Kidney epithelial cell (primary cell): ENCODE measurements around the gene SELENOF. TPM values are rescaled to one million over a fixed set of nuclear protein-coding genes. Genes with fewer than 3 reads are reported as not detected.
"Not testable (repeated sequence)": the region's sequence is repeated elsewhere in the genome, so short reads cannot be mapped to it uniquely, and the experiment has no call there.

Experiments
- DNase-seq: peaks from one replicate; pipeline ENCODE4 v3.0.0-alpha.2; 2010; ENCODE audit warnings: low read depth
- H3K27me3 ChIP-seq: 2 replicates; pipeline ENCODE4 v1.6.0; 2011; ENCODE audit warnings: low read length; ENCODE audit not compliant: control insufficient read depth, insufficient read depth
- H3K36me3 ChIP-seq: 2 replicates; pipeline ENCODE4 v1.5.1; 2011; ENCODE audit warnings: low read length; ENCODE audit not compliant: control insufficient read depth, insufficient read depth
- H3K4me3 ChIP-seq: 2 replicates; pipeline ENCODE4 v1.5.1; 2011; ENCODE audit warnings: low read depth, mild to moderate bottlenecking, control low read depth, low read length
- CTCF ChIP-seq: IDR thresholded peaks from 2 replicates; pipeline ENCODE4 v1.5.1; 2011; ENCODE audit warnings: mild to moderate bottlenecking, moderate library complexity, low read length, control low read depth, inconsistent platforms; ENCODE audit not compliant: insufficient read depth, poor library complexity, severe bottlenecking
- total RNA-seq: library from RNA; depleted of rRNA; stranded (reverse); fragments of >200 nt; gene quantifications from 2 replicates; pipeline ENCODE4 v1.2.3, GENCODE V29; 2015

The SELENOF gene
- total RNA-seq, 1 donor from 2014 or later, result 186 TPM

- Histone ChIP-seq H3K4me3 (no peak overlapping the region), H3K27me3 (no peaks in the 10 kb centered on the region), H3K36me3 (no peaks in the 10 kb centered on the region)
- no peak for DNase-seq
- no peak for TF ChIP-seq CTCF
Observed at GRCh38 chr1:86825319-86825718, 88.6 kb downstream of the SELENOF start.

- no peaks in the 10 kb centered on the region for H3K27me3 ChIP-seq
- TF ChIP-seq CTCF, result no peak
- H3K4me3 ChIP-seq, result no peak overlapping the region
- no peaks in the 10 kb centered on the region for H3K36me3 ChIP-seq
- no peak for DNase-seq
Observed at GRCh38 chr1:86823821-86824500, 90.0 kb downstream of the SELENOF start.

- no peak for DNase-seq
- H3K4me3 ChIP-seq, result no peak overlapping the region
- TF ChIP-seq CTCF, result no peak
- H3K27me3 ChIP-seq, result no peaks in the 10 kb centered on the region
- H3K36me3 ChIP-seq, result no peaks in the 10 kb centered on the region
Observed at GRCh38 chr1:86823386-86823785, 90.5 kb downstream of the SELENOF start.

DNA sequence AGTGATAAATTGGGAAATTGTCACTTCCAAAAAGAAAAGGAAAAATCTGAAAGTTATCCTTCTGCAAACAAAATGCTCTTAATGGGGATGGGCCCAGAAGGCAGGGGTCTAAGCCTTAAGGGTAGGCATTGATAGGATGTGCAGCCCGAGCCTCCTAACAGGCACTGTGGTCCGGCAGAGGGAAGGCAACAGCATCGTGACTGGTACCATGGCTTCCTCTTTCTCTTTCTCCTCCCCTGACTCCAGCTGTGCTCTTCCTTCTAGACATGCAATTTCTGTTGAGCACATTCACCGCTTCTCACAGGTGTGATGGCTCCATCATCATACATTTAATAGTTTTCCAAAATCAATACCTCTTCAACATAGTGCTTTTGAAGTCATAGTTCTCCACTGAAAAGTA, 91.5 kb downstream of the SELENOF start:
- H3K4me3 ChIP-seq, result no peak overlapping the region
- no peaks in the 10 kb centered on the region for H3K36me3 ChIP-seq
- no peak for TF ChIP-seq CTCF
- no peaks in the 10 kb centered on the region for H3K27me3 ChIP-seq
- DNase-seq, result no peak

- no peak for TF ChIP-seq CTCF
Observed at GRCh38 chr1:86821956-86822355, 92.0 kb downstream of the SELENOF start.

GRCh38 chr1:86819970-86820369, 94.0 kb downstream of the SELENOF start:
- not testable (repeated sequence) for H3K4me3 ChIP-seq, H3K27me3 ChIP-seq, DNase-seq, H3K36me3 ChIP-seq

More at GRCh38 chr1:86821956-86822355, 92.0 kb downstream of the SELENOF start:
- no peaks in the 10 kb centered on the region for H3K27me3 ChIP-seq
- no peak for DNase-seq
- H3K36me3 ChIP-seq, result no peaks in the 10 kb centered on the region
- H3K4me3 ChIP-seq, result no peak overlapping the region

- not testable (repeated sequence) for H3K36me3 ChIP-seq, H3K4me3 ChIP-seq, DNase-seq, H3K27me3 ChIP-seq
Observed at GRCh38 chr1:86817246-86817826, 96.6 kb downstream of the SELENOF start.

- not testable (repeated sequence) for H3K4me3 ChIP-seq, H3K27me3 ChIP-seq, DNase-seq, H3K36me3 ChIP-seq
Observed at GRCh38 chr1:86814118-86814517, 99.8 kb downstream of the SELENOF start.
